GM19351 (cell line): ENCODE data around the gene TRIM14.

Experiments
- ATAC-seq: cut with Tn5 transposase; IDR thresholded peaks from one replicate; pipeline ENCODE4 v1.9.1; 2021; ENCODE audit warnings: mild to moderate bottlenecking, moderate library complexity; ENCODE audit not compliant: unreplicated experiment

The TRIM14 gene

GRCh38 chr9:98118640-98119601 is at the start of gene TRIM14:
Gene TRIM14, minus strand, starts transcription at chr9:98119222. Its CDS starts 34 bp downstream, at chr9:98119188.
- peak; percentile 61 for ATAC-seq

- no peak for ATAC-seq
Observed at GRCh38 chr9:98168153-98168780, 49.2 kb upstream of the TRIM14 start.

GRCh38 chr9:98164912-98165311 is 45.9 kb upstream of the TRIM14 start:
- ATAC-seq, result no peak

GRCh38 chr9:98162613-98163012 is 43.6 kb upstream of the TRIM14 start:
- no peak for ATAC-seq

- ATAC-seq, result no peak
Observed at GRCh38 chr9:98161851-98162250, 42.8 kb upstream of the TRIM14 start.

- ATAC-seq, result no peak
Observed at GRCh38 chr9:98159790-98160189, 40.8 kb upstream of the TRIM14 start.

GRCh38 chr9:98159301-98159700 is 40.3 kb upstream of the TRIM14 start:
- ATAC-seq, result no peak

GRCh38 chr9:98158071-98158831 is 39.2 kb upstream of the TRIM14 start:
- ATAC-seq, result no peak

- ATAC-seq, result no peak
Observed at GRCh38 chr9:98157372-98157771, 38.4 kb upstream of the TRIM14 start.

- no peak for ATAC-seq
Observed at GRCh38 chr9:98154678-98155077, 35.7 kb upstream of the TRIM14 start.

GRCh38 chr9:98152526-98152925 is 33.5 kb upstream of the TRIM14 start:
- ATAC-seq, result no peak

GRCh38 chr9:98150721-98151120 is 31.7 kb upstream of the TRIM14 start:
- no peak for ATAC-seq

- ATAC-seq, result no peak
Observed at GRCh38 chr9:98150164-98150563, 31.1 kb upstream of the TRIM14 start.

GRCh38 chr9:98149422-98149821 is 30.4 kb upstream of the TRIM14 start:
- ATAC-seq, result no peak

- ATAC-seq, result no peak
Observed at GRCh38 chr9:98148486-98148885, 29.5 kb upstream of the TRIM14 start.

- peak; percentile 53 for ATAC-seq
Observed at GRCh38 chr9:98147582-98147981, 28.6 kb upstream of the TRIM14 start.

- ATAC-seq, result peak; percentile 50
Observed at GRCh38 chr9:98146101-98146991, 27.3 kb upstream of the TRIM14 start.

- no peak for ATAC-seq
Observed at GRCh38 chr9:98144631-98145030, 25.6 kb upstream of the TRIM14 start.

GRCh38 chr9:98144076-98144475 is 25.1 kb upstream of the TRIM14 start:
- ATAC-seq, result no peak

GRCh38 chr9:98142925-98143481 is 24.0 kb upstream of the TRIM14 start:
- ATAC-seq, result no peak
